Kidney (tissue), 14 donors: ENCODE measurements around the gene VPS35L. TPM values are rescaled to one million over a fixed set of nuclear protein-coding genes. Genes with fewer than 3 reads are reported as not detected.

ENCODE experiments used
- DNase-seq, 5 donors: peaks; one replicate each; pipeline ENCODE4 v3.0.0-alpha.2; 2013 to 2020
- FAIRE-seq: peaks from 2 replicates; lab custom pipeline; 2012; peaks lifted over from hg19 to GRCh38; lab: Jason Lieb, UNC
- H3K27ac ChIP-seq, 2 donors: one replicate each; pipeline ENCODE4 v1.7.0; 2013; ENCODE audit warnings: low read depth in 2 of 2, low read length in 2 of 2, inconsistent platforms in 1 of 2
- H3K27me3 ChIP-seq: one replicate; pipeline ENCODE4 v1.7.1; 2013; ENCODE audit warnings: low read length, inconsistent platforms; ENCODE audit not compliant: control insufficient read depth, insufficient read depth
- H3K36me3 ChIP-seq, 3 donors: one replicate each; pipeline versions ENCODE4 v1.7.0 to v1.7.1; 2013; ENCODE audit warnings: low read length in 3 of 3, control low read depth in 1 of 3, inconsistent platforms in 1 of 3; ENCODE audit not compliant: insufficient read depth in 3 of 3, control insufficient read depth in 2 of 3
- H3K4me1 ChIP-seq, 3 donors: one replicate each; pipeline versions ENCODE4 v1.7.0 to v1.7.1; 2013; ENCODE audit warnings: low read length in 3 of 3, inconsistent platforms in 1 of 3, low read depth in 1 of 3; ENCODE audit not compliant: control insufficient read depth in 2 of 3, insufficient read depth in 2 of 3
- H3K4me3 ChIP-seq, 3 donors: one replicate each; pipeline versions ENCODE4 v1.7.0 to v1.8.1; 2013; ENCODE audit warnings: low read length in 3 of 3, control low read depth in 1 of 3, inconsistent platforms in 1 of 3
- H3K9ac ChIP-seq, 3 donors: one replicate each; pipeline versions ENCODE4 v1.7.0 to v1.7.1; 2013; ENCODE audit warnings: low read length in 3 of 3, control low read depth in 1 of 3, inconsistent platforms in 1 of 3
- H3K9me3 ChIP-seq, 3 donors: one replicate each; pipeline versions ENCODE4 v1.7.0 to v1.7.1; 2013; ENCODE audit warnings: low read length in 3 of 3, control low read depth in 1 of 3, inconsistent platforms in 1 of 3; ENCODE audit not compliant: control insufficient read depth in 2 of 3, insufficient read depth in 1 of 3
- intact Hi-C: fragments of 100-400 bp; cut with DNase I; formaldehyde crosslinking; loops from one replicate; pipeline ENCODE4 v1.11.1; 2022
- polyA plus RNA-seq: library from polyadenylated mRNA; stranded (reverse); fragments of 350-450 nt; fragmentation: Illumina TruSeq; extraction: RNeasy Lipid Tissue Mini Kit (QIAGEN cat#74804); gene quantifications from one replicate; pipeline ENCODE4 v1.2.3, GENCODE V29; 2014; ENCODE audit warnings: low read depth, low replicate concordance; ENCODE audit not compliant: insufficient read depth
- total RNA-seq: library from RNA; stranded (reverse); fragmentation: NEBNext Ultra II Directional; extraction: Animal tissue kit (Norgen Biotek cat#: 25700); gene quantifications from one replicate; pipeline ENCODE4 v1.2.1, GENCODE V29; 2021
- TF ChIP-seq, protein P1 (sequence below): IDR thresholded peaks from 3 replicates; pipeline ENCODE4 v1.5.1; 2012; ENCODE audit warnings: mild to moderate bottlenecking, moderate library complexity, borderline replicate concordance; ENCODE audit not compliant: insufficient read depth; ENCODE audit errors: extremely low read depth
- donor health status: control.
- donor health status: control.
- donor health status: control.
- donor health status: control.
- donor health status: control.
- donor health status: DM: yes; HTN: yes; CAD: no.
- donor health status: Normal renal cell carcinoma (clear cell type).

The VPS35L gene
- total and polyA plus RNA-seq, 2 donors from 2014 or later, result 42.4 to 63.5 TPM

DNA sequence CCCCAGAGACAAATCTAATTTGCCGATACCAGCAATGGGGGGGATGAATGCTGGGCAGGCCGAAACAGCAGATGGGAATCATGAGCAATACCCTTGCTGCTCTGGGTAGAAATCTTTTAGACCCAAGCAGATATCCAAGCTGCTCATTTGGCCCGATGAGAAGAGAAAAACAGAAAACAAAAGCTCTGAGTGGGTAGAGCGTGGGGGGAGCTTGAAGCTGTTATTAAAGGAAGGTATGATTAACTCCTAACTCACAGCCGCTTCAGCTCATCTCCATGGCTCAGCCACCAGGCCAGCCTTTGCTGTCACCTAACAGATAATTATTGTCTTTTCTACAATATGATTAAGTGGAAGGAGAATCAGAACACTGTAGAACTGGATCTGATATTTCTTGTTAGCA lies 58.3 kb downstream of the VPS35L start:
- TF ChIP-seq, protein P1, sequence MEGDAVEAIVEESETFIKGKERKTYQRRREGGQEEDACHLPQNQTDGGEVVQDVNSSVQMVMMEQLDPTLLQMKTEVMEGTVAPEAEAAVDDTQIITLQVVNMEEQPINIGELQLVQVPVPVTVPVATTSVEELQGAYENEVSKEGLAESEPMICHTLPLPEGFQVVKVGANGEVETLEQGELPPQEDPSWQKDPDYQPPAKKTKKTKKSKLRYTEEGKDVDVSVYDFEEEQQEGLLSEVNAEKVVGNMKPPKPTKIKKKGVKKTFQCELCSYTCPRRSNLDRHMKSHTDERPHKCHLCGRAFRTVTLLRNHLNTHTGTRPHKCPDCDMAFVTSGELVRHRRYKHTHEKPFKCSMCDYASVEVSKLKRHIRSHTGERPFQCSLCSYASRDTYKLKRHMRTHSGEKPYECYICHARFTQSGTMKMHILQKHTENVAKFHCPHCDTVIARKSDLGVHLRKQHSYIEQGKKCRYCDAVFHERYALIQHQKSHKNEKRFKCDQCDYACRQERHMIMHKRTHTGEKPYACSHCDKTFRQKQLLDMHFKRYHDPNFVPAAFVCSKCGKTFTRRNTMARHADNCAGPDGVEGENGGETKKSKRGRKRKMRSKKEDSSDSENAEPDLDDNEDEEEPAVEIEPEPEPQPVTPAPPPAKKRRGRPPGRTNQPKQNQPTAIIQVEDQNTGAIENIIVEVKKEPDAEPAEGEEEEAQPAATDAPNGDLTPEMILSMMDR, result no peak
- no peaks in the 10 kb centered on the region for H3K9me3 ChIP-seq
- no peaks in the 10 kb centered on the region for H3K27me3 ChIP-seq
- FAIRE-seq (no peak), DNase-seq (no peak)
- H3K4me3 ChIP-seq, result no peak overlapping the region
- H3K36me3 ChIP-seq, result peaks cover 0 to 23% (median 13%) of the 10 kb centered on the region in 3 donors
- H3K27ac ChIP-seq, result no peak overlapping the region
- H3K4me1 ChIP-seq, result no peaks in the 10 kb centered on the region
- H3K9ac ChIP-seq, result no peak overlapping the region
- intact Hi-C loops, result no loop called here

DNA sequence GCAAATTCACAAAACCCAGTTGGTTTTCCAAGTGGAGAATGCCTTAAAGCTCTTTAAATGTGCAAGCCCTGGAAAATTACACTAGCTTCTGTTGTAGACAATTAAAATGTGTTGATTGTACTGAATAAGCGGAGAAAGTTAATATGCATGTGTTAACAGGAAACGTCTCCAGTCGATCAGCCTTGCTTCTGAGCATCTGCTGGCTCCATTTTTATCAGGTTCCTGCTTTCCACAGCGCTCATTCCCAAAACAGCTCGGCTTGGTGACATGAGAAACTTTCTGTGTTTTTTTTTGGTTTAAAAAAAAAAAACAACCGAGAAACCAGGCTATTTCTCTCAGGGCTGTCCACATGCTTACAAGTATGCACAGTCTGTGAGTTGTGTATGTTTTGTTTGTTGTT lies 60.7 kb downstream of the VPS35L start:
- H3K9me3 ChIP-seq, result no peaks in the 10 kb centered on the region
- TF ChIP-seq, protein P1, result no peak
- H3K27ac ChIP-seq, result no peak overlapping the region
- H3K9ac ChIP-seq, result no peak overlapping the region
- no peak overlapping the region for H3K4me3 ChIP-seq
- H3K4me1 ChIP-seq, result no peaks in the 10 kb centered on the region
- no peak for FAIRE-seq
- no peak for DNase-seq
- intact Hi-C loops, result no loop called here
- peaks cover 0 to 21% (median 4%) of the 10 kb centered on the region in 3 donors for H3K36me3 ChIP-seq
- no peaks in the 10 kb centered on the region for H3K27me3 ChIP-seq

DNA sequence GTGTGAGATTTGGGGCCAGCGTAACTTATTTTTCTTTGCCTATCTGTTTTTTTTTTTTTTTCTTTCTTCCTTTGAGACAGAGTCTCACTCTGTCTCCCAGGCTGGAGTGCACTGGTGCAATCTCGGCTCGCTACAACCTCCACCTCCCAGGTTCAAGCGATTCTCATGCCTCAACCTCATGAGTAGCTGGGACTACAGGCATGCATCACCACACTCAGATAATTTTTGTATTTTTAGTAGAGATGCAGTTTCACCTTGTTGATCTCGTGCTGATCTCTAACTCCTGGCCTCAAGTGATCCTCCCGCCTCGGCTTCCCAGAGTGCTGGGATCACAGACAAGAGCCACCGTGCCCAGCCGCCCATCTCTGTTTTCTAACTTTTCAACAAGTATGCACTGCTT lies 63.4 kb downstream of the VPS35L start:
- TF ChIP-seq, protein P1, result no peak
- DNase-seq, result no peak
- H3K27ac ChIP-seq, result no peak overlapping the region
- peaks cover 0 to 12% (median 8%) of the 10 kb centered on the region in 3 donors for H3K36me3 ChIP-seq
- no peaks in the 10 kb centered on the region for H3K4me1 ChIP-seq
- H3K4me3 ChIP-seq, result no peak overlapping the region
- H3K9me3 ChIP-seq, result no peaks in the 10 kb centered on the region
- no peak for FAIRE-seq
- H3K27me3 ChIP-seq, result no peaks in the 10 kb centered on the region
- H3K9ac ChIP-seq, result no peak overlapping the region
- intact Hi-C loops, result no loop called here

DNA sequence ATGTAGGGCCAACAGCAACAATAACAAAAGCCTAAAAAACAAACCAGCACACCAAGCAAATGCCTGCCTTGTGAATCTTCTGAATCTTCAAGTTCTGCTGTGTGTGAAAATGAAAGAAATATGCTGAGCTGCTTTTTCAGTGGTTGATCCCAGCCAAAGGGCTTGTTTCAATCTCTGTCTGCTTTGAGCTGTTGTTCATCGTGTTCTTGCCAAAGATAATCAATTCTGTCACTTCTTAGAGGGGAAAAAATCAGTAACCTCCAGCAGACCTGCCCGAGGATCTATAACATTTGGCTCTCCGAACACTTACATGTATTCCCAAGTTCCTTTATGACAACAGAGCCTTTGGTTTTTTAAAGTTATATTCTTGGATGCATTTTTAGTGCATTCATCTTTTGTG lies 65.9 kb downstream of the VPS35L start:
- H3K27ac ChIP-seq, result no peak overlapping the region
- no peak overlapping the region for H3K4me3 ChIP-seq
- FAIRE-seq, result no peak
- DNase-seq, result no peak
- peaks cover 0 to 16% (median 12%) of the 10 kb centered on the region in 3 donors for H3K36me3 ChIP-seq
- H3K27me3 ChIP-seq, result no peaks in the 10 kb centered on the region
- no peaks in the 10 kb centered on the region for H3K9me3 ChIP-seq
- TF ChIP-seq, protein P1, result no peak
- H3K4me1 ChIP-seq, result no peaks in the 10 kb centered on the region
- no peak overlapping the region for H3K9ac ChIP-seq
- intact Hi-C loops, result no loop called here
